GM19193 (cell line): Measurements from ENCODE around the gene KCNH6.

Experiments used
- POLR2A ChIP-seq: IDR thresholded peaks from 4 replicates; pipeline ENCODE4 v1.6.1; 2011; ENCODE audit not compliant: insufficient read depth, insufficient read length; ENCODE audit errors: extremely low read depth

The KCNH6 gene

DNA sequence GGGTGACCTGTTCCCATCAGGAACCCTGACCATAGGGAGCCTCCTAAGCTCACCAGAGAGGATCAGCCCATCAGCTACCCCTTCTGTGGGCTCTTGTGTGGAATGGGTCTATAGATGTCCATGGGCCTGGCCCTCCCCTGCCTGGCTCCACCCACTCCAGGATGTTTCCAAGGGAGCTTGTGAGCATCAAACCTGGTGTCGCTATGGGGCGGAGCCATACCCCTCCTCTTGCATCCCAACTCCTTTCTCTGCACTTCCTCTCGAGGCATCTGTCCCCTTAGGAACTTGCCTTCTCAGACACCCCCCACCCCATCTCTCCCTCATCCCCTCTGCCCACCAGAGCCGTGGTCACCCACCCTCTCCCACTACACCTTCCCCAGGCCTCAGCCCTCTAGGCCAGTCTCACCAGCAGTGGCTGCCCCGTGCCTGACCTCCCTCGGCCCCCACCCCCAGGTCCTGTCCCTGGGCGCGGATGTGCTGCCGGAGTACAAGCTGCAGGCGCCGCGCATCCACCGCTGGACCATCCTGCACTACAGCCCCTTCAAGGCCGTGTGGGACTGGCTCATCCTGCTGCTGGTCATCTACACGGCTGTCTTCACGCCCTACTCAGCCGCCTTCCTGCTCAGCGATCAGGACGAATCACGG is 10.4 kb downstream of the KCNH6 start:
- no peak for TF ChIP-seq POLR2A

- no peak for TF ChIP-seq POLR2A
Observed at GRCh38 chr17:63534078-63534570, 11.0 kb downstream of the KCNH6 start.

GRCh38 chr17:63534816-63535455 is 11.8 kb downstream of the KCNH6 start:
- no peak for TF ChIP-seq POLR2A

DNA sequence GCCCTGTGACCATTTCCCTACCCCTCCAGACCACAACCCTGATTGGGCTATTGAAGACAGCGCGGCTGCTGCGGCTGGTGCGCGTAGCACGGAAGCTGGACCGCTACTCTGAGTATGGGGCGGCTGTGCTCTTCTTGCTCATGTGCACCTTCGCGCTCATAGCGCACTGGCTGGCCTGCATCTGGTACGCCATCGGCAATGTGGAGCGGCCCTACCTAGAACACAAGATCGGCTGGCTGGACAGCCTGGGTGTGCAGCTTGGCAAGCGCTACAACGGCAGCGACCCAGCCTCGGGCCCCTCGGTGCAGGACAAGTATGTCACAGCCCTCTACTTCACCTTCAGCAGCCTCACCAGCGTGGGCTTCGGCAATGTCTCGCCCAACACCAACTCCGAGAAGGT is 12.5 kb downstream of the KCNH6 start:
- no peak for TF ChIP-seq POLR2A

- no peak for TF ChIP-seq POLR2A
Observed at GRCh38 chr17:63537001-63537400, 13.8 kb downstream of the KCNH6 start.

- no peak for TF ChIP-seq POLR2A
Observed at GRCh38 chr17:63537991-63538692, 15.0 kb downstream of the KCNH6 start.

GRCh38 chr17:63538693-63539595 is 15.8 kb downstream of the KCNH6 start:
- no peak for TF ChIP-seq POLR2A

DNA sequence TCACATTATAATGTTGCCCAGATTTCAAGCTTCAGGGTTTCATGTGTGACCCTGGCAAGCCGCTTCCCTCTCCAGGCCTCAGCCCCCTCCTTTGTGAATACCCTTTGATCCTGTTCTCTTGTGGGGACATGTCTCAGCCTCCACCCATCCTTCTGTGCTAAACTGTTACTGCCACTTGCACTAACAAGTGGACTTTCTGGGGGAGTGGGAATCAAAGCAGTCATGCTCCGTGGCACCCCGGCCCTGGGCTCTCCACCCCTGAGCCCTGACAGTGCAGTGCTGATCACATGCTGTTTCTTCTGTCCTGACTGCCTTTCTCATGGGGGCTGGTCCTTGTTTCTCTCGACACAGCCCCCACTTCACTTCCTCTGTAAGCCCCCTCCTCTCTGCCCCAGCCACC is 17.4 kb downstream of the KCNH6 start:
- no peak for TF ChIP-seq POLR2A

- TF ChIP-seq POLR2A: no peak
Observed at GRCh38 chr17:63542218-63542545, 19.0 kb downstream of the KCNH6 start.

DNA sequence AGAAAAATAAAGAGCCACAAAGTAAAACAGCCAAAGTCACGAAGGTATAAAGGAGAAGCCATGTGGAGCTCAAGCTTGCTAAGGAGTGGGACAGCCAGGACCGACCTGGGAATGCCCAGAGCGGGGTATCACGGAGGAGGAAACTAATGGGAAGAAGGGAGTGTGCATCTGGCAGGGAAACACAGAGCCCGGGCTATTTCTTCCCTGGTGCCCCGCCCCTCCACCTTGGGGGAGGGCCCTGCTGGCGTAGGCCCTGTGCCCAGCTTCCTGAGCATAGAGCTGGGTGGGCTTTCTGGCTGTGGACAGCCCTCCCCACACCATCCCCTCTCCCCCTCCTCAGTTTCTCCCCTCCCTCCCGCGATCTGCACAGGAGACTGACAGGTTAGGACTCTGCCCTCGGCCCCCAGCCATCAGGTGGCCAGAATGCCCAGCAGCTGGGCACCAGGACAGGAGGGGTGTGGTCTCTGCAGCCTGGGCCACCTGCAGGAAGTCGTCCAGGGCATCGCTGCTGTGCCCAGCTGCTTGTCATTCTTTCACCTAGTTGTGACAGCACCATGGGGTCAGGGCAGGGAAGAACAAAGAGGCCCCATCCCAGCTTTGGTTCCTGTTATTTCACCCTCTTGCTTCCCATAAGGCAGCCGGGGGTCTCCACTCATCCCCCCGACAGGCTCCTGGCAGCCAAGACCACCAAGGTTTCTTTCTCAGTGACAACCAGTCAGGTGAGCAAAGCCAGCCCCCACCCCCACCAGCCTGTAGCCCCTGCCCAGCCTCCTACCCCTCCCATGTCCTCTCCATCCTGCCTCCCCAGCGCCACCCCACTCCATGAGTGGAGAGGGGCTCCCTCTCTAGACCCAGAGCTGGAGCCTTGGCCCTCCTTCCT is 20.0 kb downstream of the KCNH6 start:
- no peak for TF ChIP-seq POLR2A

- no peak for TF ChIP-seq POLR2A
Observed at GRCh38 chr17:63543822-63544420, 20.8 kb downstream of the KCNH6 start.

DNA sequence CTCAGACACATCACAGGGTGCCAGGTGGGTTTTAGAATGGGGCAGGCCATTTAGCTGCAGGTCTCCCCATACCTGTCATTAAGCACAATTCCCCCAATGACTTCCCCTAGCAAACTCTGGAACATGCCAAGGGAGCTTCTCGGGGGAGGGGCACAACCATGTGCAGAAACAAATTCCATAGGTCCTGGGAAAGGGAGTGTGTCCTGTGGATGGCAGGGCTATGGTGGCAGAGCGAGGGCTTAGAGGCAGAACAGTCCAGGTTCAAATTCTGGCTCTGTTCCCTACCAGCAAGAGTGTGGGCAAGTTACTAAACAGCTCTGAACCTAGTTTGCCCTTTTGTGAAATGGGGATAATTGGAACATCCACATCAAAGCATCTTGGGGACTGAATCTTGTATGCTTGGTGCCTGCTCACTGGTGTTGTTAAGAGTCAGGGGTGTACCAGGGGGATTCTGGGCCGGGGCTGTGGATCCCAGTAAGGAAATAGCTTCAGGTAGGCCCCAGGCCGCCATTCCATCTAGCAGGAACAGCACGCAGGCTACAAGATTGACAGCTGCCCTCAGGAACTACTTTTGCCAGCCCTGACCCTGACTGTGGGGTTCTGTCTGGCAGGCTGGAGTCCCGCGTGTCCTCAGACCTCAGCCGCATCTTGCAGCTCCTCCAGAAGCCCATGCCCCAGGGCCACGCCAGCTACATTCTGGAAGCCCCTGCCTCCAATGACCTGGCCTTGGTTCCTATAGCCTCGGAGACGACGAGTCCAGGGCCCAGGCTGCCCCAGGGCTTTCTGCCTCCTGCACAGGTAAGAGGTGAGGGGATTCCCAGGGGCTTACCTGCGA is 21.5 kb downstream of the KCNH6 start:
- no peak for TF ChIP-seq POLR2A

GRCh38 chr17:63546308-63547082 is 23.3 kb downstream of the KCNH6 start:
- no peak for TF ChIP-seq POLR2A

GRCh38 chr17:63547083-63547523 is 23.9 kb downstream of the KCNH6 start:
- TF ChIP-seq POLR2A: no peak
